GM12865 (cell line): Measurements from ENCODE around the gene TRAFD1.
A peak's percentile ranks its signal among the peaks of the same experiment; 100 is the strongest.

Experiments
- DNase-seq: peaks from one replicate; pipeline ENCODE4 v3.0.0; 2010; ENCODE audit warnings: low read depth
- H3K4me3 ChIP-seq: 2 replicates; pipeline ENCODE4 v1.5.1; 2011; ENCODE audit warnings: mild to moderate bottlenecking, low read depth, low read length, control low read depth
- CTCF ChIP-seq: IDR thresholded peaks from 2 replicates; pipeline ENCODE4 v1.5.1; 2011; ENCODE audit warnings: low read length, control low read depth, low read depth, inconsistent platforms; ENCODE audit not compliant: insufficient read depth; ENCODE audit errors: missing control alignments

Gene TRAFD1

GRCh38 chr12:112117685-112118084, 7.7 kb upstream of the TRAFD1 start:
- TF ChIP-seq CTCF, result no peak

GRCh38 chr12:112121780-112122565, 3.4 kb upstream of the TRAFD1 start:
- DNase-seq, result no peak
- no peak overlapping the region for H3K4me3 ChIP-seq
- no peak for TF ChIP-seq CTCF

More at GRCh38 chr12:112117685-112118084, 7.7 kb upstream of the TRAFD1 start:
- H3K4me3 ChIP-seq, result no peak overlapping the region
- DNase-seq, result no peak

- TF ChIP-seq CTCF, result no peak
- no peak for DNase-seq
- no peak overlapping the region for H3K4me3 ChIP-seq
Observed at GRCh38 chr12:112122823-112123690, 2.3 kb upstream of the TRAFD1 start.

DNA sequence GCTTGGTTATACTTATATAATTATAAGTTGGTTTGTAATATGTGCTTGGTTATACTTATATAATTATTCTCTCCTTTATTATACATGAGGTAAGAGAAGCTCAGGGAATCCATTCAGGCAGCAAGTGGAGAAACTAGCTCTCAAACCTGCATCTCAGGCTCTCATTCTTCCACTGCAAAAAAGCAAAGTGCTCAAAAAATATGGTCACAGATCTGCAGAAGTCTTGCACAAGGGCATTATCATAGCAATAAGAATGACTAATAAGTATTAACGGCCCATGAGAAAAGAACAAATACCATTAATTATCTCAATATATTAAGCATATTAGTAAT, 476 bp upstream of the TRAFD1 start:
- DNase-seq, result no peak
- no peak overlapping the region for H3K4me3 ChIP-seq
- TF ChIP-seq CTCF, result no peak

- no peak for TF ChIP-seq CTCF
- no peak for DNase-seq
- H3K4me3 ChIP-seq, result peak overlapping the region; percentile 91
Observed at GRCh38 chr12:112126000-112126438, 659 bp downstream of the TRAFD1 start.

- H3K4me3 ChIP-seq, result peak overlapping the region; percentile 91
- no peak for TF ChIP-seq CTCF
Observed at GRCh38 chr12:112126911-112127310, 1.6 kb downstream of the TRAFD1 start.

More at GRCh38 chr12:112126911-112127310, 1.6 kb downstream of the TRAFD1 start:
- no peak for DNase-seq
